Dedifferentiated amniotic fluid mesenchymal stem cell (primary cell): ENCODE measurements around the gene HDHD5.

Experiments
- DNase-seq: peaks from one replicate; pipeline ENCODE4 v3.0.0-alpha.2; 2016; ENCODE audit errors: extremely low spot score

The HDHD5 gene

DNA sequence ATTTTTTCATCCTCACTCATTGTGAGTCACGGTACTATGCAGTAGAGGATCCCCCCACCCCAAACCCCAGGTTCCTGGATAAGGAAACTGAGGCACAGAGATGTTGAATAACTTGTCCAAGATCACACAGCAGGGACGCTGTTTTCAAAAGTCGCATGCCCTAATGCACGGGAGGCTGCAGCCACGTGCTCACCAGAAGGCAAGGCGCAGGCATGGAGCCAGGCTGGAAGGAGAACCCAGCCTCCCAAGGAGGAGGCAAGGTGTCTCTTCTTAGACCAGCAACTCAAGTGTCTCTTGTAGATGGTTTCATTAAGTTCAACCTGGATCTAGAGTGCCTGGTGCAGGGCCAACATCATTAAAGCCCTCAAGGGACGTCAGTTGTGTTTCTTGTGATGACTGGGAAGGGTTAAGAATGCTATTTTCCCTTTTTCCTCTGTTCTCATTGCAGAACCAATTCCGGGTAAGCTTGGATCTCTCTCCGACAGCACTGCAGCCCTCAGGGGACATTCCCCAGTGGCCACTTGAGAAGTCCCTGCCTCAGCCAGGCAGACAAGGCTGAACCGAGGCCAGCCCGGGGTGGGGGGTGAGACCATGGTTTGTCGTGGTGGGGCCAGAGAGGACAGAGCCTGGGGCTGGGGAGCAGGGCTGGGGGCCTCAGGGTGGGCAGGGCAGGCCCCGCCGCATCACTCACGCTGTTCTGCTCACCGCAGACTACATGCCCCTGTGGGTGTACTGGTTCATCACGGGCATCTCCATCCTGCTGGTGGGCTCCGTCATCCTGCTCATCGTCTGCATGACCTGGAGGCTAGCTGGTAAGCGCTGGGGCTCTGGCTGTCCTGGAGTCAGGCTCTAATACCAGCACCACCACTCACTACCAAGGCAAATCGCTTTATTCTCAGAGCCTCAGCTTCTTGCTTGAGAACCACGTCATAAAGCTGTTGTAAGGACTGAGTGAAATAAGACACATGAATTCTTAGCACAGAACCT, 53.6 kb downstream of the HDHD5 start:
- no peak for DNase-seq

DNA sequence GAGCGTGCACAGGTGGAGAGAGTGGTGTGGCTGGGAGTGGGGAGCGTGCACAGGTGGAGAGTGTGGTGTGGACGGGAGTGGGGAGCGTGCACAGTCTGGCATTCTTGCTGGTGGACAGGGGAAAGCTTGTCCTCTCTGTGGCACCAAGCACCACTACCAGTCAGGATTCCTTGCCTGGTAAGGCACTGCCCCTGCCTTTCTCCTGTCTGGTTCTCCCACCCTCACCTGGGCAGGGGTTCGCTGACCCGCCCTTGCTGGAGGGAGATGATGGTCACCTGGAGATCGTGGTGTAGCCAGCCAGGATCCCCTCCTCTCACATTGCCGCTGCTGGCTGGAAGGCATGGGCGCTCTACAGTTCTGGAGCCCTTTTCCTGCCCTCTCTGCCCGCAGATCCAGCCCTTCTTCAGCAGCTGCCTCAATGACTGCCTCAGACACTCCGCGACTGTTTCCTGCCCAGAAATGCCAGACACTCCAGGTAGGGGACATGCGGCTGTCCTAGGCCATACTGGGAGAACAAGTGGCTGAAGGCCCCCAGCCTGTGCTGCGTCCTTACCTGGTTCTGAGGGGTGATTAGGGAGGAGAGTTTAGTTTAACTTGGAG, 54.6 kb downstream of the HDHD5 start:
- no peak for DNase-seq

DNA sequence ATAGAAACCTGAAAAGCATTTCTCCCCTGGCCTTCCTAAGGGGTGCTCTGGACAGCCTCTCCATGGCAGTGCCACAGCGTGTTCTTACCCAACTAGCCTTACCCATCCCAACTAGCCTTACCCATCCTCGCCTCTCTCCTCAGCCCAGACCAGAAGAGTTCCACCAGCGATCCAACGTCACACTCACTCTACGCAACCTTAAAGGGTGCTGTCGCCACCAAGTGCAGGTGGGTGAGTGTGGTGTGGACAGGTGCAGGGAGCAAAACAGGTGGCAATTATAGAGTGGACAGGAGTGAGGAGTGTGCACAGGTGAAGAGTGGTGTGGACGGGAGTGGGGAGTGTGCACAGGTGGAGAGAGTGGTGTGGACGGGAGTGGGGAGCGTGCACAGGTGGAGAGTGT, 55.7 kb downstream of the HDHD5 start:
- no peak for DNase-seq

DNA sequence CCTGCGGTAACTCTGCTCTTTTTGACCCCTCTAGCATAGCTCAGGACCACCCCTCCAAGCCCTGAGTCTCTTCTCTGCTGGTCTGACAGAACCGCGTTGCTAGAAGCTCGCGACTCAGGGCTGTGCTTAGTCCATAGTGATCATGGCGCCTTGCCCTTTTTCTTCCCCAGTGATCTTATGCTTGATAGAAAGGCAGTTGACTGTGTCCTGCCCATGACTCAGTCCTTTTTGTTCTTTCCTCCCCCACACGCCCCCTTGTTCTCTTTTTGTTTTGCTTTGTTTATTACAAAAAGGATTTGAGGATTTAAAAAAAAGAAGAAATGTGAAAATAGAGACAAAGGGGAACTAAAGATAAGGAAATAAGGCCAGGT, 56.8 kb downstream of the HDHD5 start:
- DNase-seq = no peak

DNA sequence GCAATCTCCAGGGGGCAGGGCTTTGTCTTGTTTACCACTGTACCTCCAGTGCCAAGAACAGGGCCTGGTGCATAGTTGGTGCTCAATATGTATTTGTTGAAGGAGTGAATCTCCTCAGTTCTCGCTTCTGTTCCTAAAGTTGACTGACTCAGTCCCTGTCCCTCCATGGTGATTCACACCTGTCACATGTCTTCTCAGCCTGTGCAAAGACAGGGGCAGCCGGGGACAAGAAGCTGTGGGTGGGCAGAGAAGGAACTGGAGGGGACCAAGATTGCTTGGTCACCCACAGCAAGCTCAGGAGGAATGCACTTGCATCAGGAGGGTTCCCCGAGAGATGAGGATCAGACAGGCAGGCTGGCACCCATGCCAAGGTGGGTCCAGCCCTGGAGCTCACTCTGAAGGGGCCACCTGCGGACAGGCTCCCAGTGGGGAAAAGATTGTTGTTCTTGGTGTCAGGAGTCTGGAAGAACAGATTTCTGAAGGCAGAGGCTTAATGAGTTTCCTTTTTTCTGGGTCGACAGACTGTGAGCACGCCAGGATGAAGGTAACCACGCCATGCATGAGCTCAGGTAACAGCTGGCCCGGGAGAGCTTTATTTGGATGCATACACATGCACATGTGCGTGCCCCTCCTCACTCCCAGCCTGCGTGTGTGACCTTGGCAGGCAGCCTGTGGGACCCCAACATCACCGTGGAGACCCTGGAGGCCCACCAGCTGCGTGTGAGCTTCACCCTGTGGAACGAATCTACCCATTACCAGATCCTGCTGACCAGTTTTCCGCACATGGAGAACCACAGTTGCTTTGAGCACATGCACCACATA, 57.4 kb downstream of the HDHD5 start:
- DNase-seq = no peak

DNA sequence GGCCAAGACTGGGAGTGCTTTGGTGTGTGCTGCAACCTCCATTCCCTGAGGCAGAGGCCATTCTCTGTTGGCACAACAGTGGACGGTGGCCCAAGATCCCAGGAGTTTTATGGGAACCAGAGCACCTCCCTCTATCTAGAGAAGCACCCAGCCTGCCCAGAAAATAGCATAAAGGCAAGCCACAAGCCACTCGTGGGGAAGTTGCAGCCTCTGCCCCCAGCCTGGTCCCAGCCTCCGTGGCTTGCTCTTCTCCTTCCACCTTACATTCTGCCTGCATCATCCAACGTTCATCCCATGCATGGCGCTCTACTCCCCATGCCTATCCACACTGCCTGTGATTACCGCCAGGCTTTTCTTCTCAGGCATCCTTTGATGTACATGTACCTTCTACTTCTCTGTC, 58.5 kb downstream of the HDHD5 start:
- DNase-seq = no peak

DNA sequence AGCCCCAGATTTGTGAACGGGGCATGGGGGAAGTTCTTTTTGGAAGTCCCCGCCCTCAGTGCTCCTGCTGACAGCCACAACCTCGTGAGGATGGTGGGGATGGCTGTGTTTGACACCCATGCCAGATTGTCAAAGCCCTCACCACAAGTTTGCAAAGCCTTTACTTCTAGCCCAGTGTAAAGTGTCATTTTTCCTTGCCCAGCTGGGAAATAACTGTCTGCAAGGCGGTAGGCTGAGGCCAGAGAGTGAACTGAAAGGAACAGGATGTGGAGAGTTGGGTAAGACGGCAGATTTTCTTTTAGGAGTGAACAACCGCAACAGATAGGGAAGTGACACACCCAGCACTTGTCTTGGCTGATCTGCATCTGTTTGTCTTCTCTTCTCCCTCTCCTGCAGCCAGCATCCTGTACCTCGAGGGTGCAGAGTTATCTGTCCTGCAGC, 60.7 kb downstream of the HDHD5 start:
- no peak for DNase-seq

DNA sequence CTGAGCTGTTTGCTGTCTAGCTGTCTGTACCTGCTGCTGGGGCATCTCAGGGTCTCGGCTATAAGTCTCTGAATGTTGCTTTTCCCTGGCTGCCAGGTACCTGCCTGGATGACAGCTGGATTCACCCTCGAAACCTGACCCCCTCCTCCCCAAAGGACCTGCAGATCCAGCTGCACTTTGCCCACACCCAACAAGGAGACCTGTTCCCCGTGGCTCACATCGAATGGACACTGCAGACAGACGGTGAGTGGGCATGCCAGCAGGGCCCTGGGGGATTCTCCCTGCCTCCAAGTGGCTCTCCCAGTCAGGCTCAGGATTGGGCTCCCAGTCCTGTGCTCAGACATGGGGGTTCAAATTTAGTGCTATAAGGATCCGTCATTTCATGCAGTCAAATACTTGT, 61.4 kb downstream of the HDHD5 start:
- no peak for DNase-seq

DNA sequence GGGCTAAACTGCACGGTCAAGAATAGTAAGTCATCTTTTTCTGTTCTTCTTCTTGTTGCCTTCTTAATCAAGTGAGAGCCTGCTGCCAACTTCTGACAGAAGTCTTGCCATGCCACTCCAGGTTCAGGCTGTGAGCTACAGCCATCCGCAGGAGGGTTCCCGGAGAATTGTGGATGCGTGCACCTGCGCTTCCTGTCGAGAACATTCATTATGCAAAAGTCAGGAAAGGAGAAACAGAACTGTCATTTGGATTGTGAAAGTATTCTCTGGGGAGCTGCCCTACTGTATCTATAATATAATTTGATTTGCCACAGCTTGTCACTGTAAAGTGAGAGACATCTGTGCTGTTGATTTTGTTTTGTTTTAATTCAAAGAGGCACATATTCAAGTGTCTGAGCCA, 62.0 kb downstream of the HDHD5 start:
- no peak for DNase-seq

DNA sequence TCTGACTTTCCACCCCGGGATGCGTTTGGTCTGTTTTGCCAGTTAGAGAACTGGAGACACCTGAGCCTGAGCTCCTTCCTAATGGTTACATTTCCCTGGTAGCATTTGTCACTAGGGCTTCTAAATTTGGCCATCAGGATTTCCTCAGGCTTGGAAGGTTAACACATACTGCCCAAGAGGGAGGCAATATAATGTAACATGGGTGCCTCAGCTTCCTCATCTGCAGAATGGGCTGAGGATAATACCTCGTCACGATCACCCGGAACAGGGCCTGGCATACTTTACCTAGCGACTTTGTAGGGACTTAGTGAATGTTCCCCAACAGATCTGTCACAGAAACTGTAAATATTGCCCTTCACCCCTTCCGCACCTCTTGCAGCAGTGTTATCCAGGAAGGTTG, 63.0 kb downstream of the HDHD5 start:
- DNase-seq = no peak

DNA sequence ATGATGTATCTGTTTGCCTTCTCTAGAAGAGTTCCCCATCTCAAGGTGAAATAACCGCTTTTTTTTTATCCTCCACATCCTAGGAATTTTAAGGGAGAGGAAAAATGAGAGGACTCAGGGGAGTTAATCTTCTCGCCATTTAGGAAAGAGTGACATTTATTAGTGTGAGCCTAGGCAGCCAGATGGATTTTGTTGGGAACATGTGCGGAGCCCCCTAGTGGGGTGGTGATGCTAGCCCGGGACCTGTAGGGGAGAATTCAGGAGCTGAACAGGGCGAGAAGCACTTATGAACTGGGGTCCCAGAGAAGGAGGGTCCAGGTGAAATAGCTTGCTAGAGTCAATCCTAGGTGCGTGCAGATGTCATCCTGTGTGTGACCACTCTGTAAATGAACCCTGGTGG, 63.5 kb downstream of the HDHD5 start:
- DNase-seq = no peak

DNA sequence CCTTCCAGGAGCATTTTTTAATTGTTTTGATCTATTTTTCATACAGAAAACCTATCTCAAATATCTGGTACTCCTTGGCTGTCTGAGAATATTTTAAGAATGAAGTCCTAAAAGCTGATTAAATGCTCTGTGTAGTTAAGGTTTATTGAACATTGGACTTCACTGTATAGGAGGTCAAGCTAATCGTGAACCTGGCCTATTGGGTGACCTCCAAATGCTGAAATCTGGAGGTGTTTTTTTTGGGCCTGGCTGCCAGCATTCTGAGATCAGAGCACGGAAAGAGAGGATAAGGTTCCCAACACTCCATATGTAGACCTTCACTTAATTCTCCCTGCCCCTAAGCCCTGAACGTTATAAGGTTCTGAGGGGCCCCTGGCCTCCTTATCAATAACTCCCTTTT, 66.0 kb downstream of the HDHD5 start:
- no peak for DNase-seq

DNA sequence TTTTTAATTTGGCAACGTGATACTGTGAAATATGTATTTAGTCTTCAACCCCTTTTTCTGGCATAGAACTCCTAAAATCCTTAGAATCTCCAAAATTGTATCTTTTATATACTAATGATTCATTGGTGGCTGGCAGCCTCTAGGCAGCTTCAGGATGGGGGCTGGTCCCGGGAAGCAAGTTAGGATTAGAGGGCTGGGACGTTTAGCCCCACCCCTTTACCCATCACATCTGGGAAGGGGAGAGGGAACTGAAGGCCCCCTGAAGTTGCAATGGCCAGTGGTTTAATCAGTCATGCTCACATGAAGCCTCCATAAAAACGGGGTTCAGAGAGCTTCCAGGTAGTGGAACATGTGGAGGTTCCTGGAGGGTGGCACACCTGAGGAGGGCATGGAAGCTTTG, 67.2 kb downstream of the HDHD5 start:
- DNase-seq = no peak

DNA sequence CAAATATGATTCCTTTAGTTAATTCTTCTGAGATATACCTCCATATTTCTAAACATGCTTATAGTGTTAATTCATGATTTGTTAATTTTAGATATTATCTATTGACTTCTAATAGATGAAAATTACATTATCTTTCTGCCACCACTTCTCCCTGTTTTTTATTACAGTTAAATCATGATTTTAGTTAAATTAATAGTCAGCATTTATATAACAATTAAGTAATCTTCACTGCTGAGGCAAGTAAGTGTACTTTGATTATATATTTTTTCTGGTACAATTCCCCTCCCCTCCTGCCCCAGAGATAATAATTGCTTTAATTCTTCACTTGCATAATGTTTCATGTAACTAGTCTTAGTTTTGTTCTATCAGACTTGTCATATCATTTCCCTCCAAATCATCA, 68.5 kb downstream of the HDHD5 start:
- DNase-seq = no peak
